ENCODE measurements around the gene CDC42SE2.

The CDC42SE2 gene

GRCh38 chr5:131366428-131366827 lies 102.6 kb downstream of the CDC42SE2 start:
- no peak for TF ChIP-seq USF1 (IDR thresholded peaks at IDR 0.05)
- no peak for TF ChIP-seq FOXM1 (IDR thresholded peaks at IDR 0.05; ENCODE audit: borderline replicate concordance, low read depth)
- no peak for TF ChIP-seq TCF12 (IDR thresholded peaks at IDR 0.05; ENCODE audit: low read depth)

- TF ChIP-seq REST (IDR thresholded peaks at IDR 0.05; ENCODE audit: low read depth) (no peak), TAF1 (IDR thresholded peaks at IDR 0.05; ENCODE audit: low read depth) (no peak), RAD21 (IDR thresholded peaks at IDR 0.05; ENCODE audit: low read depth) (no peak), EP300 (IDR thresholded peaks at IDR 0.05; ENCODE audit: borderline replicate concordance) (no peak), MAX (IDR thresholded peaks at IDR 0.05) (no peak), USF1 (IDR thresholded peaks at IDR 0.05) (no peak), EGR1 (IDR thresholded peaks at IDR 0.05) (no peak), TCF12 (IDR thresholded peaks at IDR 0.05; ENCODE audit: low read depth) (no peak), FOXM1 (IDR thresholded peaks at IDR 0.05; ENCODE audit: borderline replicate concordance, low read depth) (no peak), YY1 (IDR thresholded peaks at IDR 0.05; ENCODE audit: low read depth) (no peak), NFIC (IDR thresholded peaks at IDR 0.05) (no peak), TEAD4 (IDR thresholded peaks at IDR 0.05) (no peak), ZBTB7A (IDR thresholded peaks at IDR 0.05; ENCODE audit: low read depth) (no peak), CEBPB (IDR thresholded peaks at IDR 0.05) (no peak), CREB1 (IDR thresholded peaks at IDR 0.05; ENCODE audit: low read depth) (no peak)
Measured at GRCh38 chr5:131367219-131367860, 103.5 kb downstream of the CDC42SE2 start.

GRCh38 chr5:131368866-131369265 lies 105.0 kb downstream of the CDC42SE2 start:
- no peak for TF ChIP-seq ZBTB7A (IDR thresholded peaks at IDR 0.05; ENCODE audit: low read depth)
- no peak for TF ChIP-seq RAD21 (IDR thresholded peaks at IDR 0.05; ENCODE audit: low read depth)
- TF ChIP-seq CEBPB (IDR thresholded peaks at IDR 0.05): no peak
- no peak for TF ChIP-seq EGR1 (IDR thresholded peaks at IDR 0.05)
- no peak for TF ChIP-seq FOXM1 (IDR thresholded peaks at IDR 0.05; ENCODE audit: borderline replicate concordance, low read depth)

- TF ChIP-seq TCF12 (IDR thresholded peaks at IDR 0.05; ENCODE audit: low read depth) (no peak), RAD21 (IDR thresholded peaks at IDR 0.05; ENCODE audit: low read depth) (no peak), YY1 (IDR thresholded peaks at IDR 0.05; ENCODE audit: low read depth) (no peak), MAX (IDR thresholded peaks at IDR 0.05) (no peak), TEAD4 (IDR thresholded peaks at IDR 0.05) (no peak), EP300 (IDR thresholded peaks at IDR 0.05; ENCODE audit: borderline replicate concordance) (no peak), EGR1 (IDR thresholded peaks at IDR 0.05) (no peak), CREB1 (IDR thresholded peaks at IDR 0.05; ENCODE audit: low read depth) (no peak), NFIC (IDR thresholded peaks at IDR 0.05) (no peak), CEBPB (IDR thresholded peaks at IDR 0.05) (no peak), ZBTB7A (IDR thresholded peaks at IDR 0.05; ENCODE audit: low read depth) (no peak), FOXM1 (IDR thresholded peaks at IDR 0.05; ENCODE audit: borderline replicate concordance, low read depth) (no peak), REST (IDR thresholded peaks at IDR 0.05; ENCODE audit: low read depth) (no peak), USF1 (IDR thresholded peaks at IDR 0.05) (no peak), TAF1 (IDR thresholded peaks at IDR 0.05; ENCODE audit: low read depth) (no peak)
Measured at GRCh38 chr5:131369558-131369957, 105.7 kb downstream of the CDC42SE2 start.

GRCh38 chr5:131371835-131372234 lies 108.0 kb downstream of the CDC42SE2 start:
- no peak for TF ChIP-seq CREB1 (IDR thresholded peaks at IDR 0.05; ENCODE audit: low read depth)
- TF ChIP-seq YY1 (IDR thresholded peaks at IDR 0.05; ENCODE audit: low read depth): no peak
- no peak for TF ChIP-seq EGR1 (IDR thresholded peaks at IDR 0.05)
- TF ChIP-seq FOXM1 (IDR thresholded peaks at IDR 0.05; ENCODE audit: borderline replicate concordance, low read depth): no peak
- no peak for TF ChIP-seq ZBTB7A (IDR thresholded peaks at IDR 0.05; ENCODE audit: low read depth)
- TF ChIP-seq NFIC (IDR thresholded peaks at IDR 0.05): no peak
- TF ChIP-seq RAD21 (IDR thresholded peaks at IDR 0.05; ENCODE audit: low read depth): no peak
